Uterus (tissue), 2 donors: Measurements from ENCODE around the gene EYS.

Source experiments
- POLR2A ChIP-seq, 2 donors: fragments of 450-650 bp; IDR thresholded peaks; one replicate each; pipeline ENCODE4 v1.6.1; 2016; ENCODE audit warnings: antibody characterized with exemption in 2 of 2, mild to moderate bottlenecking in 1 of 2, moderate library complexity in 1 of 2
- TF ChIP-seq, protein P1 (sequence below), 4 experiments: fragments of 200-600 bp in 2 of 4; fragments of 450-650 bp in 2 of 4; sonication (generic) in 2 of 4; IDR thresholded peaks; one replicate each; pipeline ENCODE4 v1.5.1; 2016 to 2019; ENCODE audit warnings: antibody characterized with exemption in 4 of 4, mild to moderate bottlenecking in 2 of 4, moderate library complexity in 1 of 4

DNA sequence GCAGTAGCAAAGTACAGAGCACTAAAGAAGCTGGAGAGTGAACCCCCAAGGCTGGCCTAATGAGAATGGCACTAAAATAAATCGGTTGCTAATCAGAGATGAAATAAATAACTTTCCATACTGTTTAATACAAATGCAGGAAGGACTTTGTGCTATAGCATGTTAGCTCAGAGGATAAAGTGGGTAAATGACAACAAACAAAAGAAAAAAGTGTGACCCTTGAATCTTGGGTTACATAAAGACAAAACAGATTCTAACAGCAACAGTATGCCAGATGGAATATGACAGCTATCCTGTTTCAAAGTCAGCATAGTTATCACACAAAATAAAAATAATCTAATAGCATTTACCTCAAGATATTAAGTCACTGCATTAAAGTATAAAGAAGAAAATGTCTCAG, 1448.7 kb downstream of the EYS start:
- TF ChIP-seq POLR2A (IDR thresholded peaks at IDR 0.05), result no peak
- TF ChIP-seq, protein P1, sequence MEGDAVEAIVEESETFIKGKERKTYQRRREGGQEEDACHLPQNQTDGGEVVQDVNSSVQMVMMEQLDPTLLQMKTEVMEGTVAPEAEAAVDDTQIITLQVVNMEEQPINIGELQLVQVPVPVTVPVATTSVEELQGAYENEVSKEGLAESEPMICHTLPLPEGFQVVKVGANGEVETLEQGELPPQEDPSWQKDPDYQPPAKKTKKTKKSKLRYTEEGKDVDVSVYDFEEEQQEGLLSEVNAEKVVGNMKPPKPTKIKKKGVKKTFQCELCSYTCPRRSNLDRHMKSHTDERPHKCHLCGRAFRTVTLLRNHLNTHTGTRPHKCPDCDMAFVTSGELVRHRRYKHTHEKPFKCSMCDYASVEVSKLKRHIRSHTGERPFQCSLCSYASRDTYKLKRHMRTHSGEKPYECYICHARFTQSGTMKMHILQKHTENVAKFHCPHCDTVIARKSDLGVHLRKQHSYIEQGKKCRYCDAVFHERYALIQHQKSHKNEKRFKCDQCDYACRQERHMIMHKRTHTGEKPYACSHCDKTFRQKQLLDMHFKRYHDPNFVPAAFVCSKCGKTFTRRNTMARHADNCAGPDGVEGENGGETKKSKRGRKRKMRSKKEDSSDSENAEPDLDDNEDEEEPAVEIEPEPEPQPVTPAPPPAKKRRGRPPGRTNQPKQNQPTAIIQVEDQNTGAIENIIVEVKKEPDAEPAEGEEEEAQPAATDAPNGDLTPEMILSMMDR (IDR thresholded peaks at IDR 0.05), result no peak
